C4-2B (cell line): ENCODE data around the gene VAT1L.

Source experiments
- CTCF ChIP-seq: fragments of 450-650 bp; conservative IDR thresholded peaks from 2 replicates; pipeline ENCODE4 v1.5.1; 2017; ENCODE audit warnings: mild to moderate bottlenecking
- ZFX ChIP-seq: fragments of 450-650 bp; IDR thresholded peaks from 2 replicates; pipeline ENCODE4 v1.6.1; 2017

- TF ChIP-seq CTCF (no peak), ZFX (no peak)
Measured at GRCh38 chr16:77897831-77898605, 109.7 kb downstream of the VAT1L start.
